DMS53 treated with DMSO at 0.1 percent for 48 hours (cell line): ENCODE measurements around the gene MMP12.
A peak's percentile ranks its signal among the peaks of the same experiment; 100 is the strongest.

Experiments used
- DNase-seq: peaks from one replicate; lab custom pipeline; 2025; ENCODE audit not compliant: unreplicated experiment; lab: John Stamatoyannopoulos, UW

MMP12 gene

GRCh38 chr11:102850973-102851745, 23.6 kb downstream of the MMP12 start:
- no peak for DNase-seq

DNA sequence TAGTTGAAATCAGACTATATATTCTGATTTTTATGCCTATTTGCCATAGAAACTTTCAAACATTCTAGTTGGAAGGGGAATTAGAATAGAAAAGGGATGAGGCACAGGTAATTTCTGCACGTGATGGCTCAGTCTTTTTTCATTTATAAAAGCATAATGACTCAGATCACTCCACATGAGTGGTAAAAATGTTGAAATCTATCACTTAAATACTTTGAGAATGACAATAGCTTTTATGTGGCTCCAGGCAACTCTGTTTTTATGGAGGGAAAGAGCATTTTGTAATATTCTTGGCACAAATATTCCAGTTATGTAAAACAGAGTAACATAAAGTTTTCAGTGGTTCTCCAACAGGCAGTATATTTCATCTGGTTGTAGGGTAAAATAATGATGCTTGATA, 25.5 kb downstream of the MMP12 start:
- DNase-seq: no peak

- DNase-seq: no peak
These were observed 28.5 kb downstream of the MMP12 start for GRCh38 chr11:102846292-102846691.

DNA sequence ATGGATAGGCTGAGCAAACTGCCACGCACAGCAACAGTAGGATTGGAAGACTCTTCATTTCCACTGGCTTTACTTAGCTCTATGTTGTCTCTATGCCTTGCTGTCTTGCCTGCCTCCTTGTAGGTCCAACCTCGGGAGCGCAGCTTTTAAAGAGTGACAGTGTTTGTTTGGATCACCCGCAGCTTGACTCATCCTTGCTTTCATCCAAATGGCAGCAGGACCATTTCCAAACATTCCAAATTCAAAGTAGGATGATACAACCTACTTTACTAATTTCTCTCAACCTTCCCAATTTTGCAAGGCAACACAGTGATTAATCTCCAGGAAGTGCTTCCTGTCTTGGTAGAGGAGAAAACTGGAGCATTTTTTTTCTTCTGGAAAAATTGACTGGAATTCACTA, 31.3 kb downstream of the MMP12 start, which contains the start of gene MMP3:
Gene MMP3 (minus strand): TSS at position 121 of the 400 bp plus-strand sequence. CDS start 63 bp downstream, at position 58.
- DNase-seq: no peak

DNA sequence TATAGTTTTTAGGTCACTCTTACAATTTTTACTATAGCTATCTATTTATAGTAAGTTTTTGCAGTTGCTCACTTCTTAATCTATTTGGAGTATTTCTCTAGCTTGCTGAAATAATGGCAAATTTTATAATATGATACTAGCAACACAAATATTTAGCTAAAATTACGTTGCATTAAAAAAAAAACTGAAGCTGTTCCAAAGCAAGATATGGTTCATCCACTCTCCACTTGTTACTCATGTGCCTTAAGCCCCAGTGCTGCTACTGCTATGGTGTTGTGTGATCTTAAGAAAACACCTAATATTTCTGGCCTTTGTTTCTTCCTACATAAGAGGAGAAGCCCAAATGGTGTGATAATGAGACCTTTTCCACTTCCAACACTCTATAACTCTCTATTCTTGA, 31.9 kb downstream of the MMP12 start:
- DNase-seq: no peak

GRCh38 chr11:102840018-102840417, 34.8 kb downstream of the MMP12 start:
- no peak for DNase-seq

GRCh38 chr11:102837646-102838045, 37.1 kb downstream of the MMP12 start:
- DNase-seq: no peak

DNA sequence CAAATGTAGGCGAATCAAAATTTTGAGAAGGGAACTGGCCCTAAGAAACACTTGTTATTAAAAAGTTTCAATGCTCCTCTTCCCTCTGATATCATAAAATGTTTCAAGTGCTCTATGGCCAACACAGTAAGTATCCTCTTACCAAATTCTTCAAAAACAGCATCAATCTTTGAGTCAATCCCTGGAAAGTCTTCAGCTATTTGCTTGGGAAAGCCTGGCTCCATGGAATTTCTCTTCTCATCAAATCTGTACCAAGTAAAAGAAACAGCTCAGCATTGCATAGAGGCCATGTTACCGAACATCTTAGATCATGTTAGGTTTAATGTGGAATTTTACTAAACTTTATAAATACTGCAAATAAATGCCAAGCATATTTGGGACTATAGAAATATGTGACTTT, 37.6 kb downstream of the MMP12 start:
- DNase-seq: no peak

DNA sequence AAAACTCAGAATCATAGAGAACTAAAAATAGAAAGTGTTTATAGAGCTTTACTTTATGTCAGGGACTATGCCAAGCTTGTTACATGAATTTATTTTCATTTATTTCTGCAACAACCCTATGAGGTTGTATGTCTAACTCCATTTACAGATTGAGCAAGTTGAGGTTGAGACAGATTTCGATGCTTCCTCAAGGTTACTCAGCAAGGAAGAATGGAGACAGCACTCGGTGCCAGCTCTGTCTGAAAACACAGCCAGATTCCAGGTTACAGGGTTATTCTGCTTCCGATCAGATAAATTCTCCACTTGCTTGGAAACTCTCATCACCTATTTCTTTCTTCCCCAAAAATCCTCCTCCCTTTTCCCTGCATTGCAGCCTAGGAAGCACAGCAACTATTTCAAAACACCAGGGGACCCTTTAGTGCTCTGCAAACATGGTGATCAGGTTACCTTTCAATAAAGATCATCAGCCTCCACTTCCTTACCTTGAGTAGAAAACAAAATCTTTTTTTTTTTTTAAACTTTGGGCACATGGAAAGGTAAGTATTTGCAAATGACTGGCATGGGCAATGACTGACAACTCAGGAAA, 38.4 kb downstream of the MMP12 start:
- DNase-seq: no peak

- no peak for DNase-seq
These were observed 41.1 kb downstream of the MMP12 start for GRCh38 chr11:102833731-102834130.

- no peak for DNase-seq
These were observed 42.2 kb downstream of the MMP12 start for GRCh38 chr11:102832612-102833011.

DNA sequence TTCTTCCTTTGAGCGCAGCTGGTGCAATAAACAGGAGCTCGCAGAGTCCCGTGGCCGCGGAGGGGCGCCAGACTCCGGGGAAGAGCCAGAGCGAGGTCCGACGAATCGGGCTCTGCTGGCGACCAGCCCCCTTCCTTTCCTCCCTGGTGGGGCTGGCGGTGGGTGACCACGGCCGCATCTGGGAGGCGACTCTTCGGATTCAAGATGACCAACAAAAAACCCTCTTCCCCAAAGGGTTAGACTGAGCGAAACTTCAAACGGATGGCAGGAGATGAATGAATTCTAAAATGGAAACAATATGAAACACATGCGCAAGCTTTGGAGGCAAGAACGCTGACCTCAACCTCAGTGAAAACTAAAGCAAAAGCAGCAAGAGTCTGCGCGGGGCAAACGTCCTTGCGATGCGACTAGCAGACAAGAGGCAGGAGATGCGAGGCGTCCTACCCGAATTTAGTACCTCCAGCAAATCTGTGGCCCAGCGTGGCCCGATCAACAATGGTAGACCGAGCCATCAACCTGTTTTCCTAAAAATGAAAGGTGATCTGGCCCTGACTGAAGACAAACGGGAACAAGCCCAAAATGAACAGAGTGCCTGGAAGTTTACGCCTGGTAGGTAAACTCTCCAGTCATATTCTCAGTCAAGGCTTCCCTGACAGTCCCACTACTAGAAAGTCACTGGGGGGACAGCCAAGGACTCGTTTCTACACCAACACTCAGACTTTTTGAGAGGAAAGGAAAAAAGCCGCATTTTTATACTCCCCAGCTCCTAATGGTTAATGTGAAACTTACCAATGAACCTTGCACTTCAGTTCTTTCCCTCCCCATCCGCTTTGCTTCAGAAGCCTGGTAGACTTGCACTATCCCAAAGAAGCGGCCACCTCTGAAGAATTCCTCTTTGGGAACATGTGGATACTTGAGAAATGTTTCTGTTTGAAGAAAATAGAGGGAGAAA, 43.0 kb downstream of the MMP12 start:
- DNase-seq: peak; percentile 23

GRCh38 chr11:102831128-102831488, 43.7 kb downstream of the MMP12 start:
- no peak for DNase-seq

GRCh38 chr11:102830001-102830727, 44.6 kb downstream of the MMP12 start:
- DNase-seq: no peak

- no peak for DNase-seq
These were observed 45.3 kb downstream of the MMP12 start for GRCh38 chr11:102829316-102830000.

DNA sequence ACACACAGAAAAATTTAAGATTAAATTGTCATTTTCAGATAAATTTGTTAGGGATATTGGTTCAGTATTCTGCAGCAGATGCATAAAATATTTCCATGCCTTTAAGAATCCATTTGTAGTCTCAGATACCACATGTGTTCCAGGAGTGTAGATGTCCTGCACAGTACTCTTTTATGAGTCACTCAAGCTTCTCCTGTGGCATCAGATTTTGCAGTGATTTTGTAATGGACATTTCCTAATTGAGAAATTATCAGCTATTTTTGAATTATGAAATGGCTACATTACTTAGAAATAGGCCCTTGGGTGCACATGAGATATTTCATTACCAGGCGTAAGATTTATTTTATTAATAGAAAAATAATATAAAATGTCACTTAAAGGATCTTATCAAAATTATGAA, 50.2 kb downstream of the MMP12 start:
- DNase-seq: no peak

DNA sequence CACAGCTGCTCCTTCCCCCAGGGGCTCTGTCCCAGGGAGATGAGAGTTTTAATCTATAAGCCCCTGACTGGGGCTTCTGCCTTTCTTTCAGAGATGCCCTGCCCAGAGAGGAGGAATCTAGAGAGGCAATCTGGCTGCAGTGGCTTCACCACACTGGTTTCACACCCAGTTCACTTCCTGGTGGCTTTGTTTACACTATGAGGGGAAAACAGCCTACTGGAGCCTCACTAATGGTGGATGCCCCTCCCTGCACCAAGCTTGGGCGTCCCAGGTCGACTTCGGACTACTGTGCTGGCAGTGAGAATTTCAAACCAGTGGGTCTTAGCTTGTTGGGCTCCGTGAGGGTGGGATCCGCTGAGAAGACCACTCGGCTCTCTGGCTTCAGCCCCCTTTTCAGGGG, 55.3 kb downstream of the MMP12 start:
- no peak for DNase-seq

DNA sequence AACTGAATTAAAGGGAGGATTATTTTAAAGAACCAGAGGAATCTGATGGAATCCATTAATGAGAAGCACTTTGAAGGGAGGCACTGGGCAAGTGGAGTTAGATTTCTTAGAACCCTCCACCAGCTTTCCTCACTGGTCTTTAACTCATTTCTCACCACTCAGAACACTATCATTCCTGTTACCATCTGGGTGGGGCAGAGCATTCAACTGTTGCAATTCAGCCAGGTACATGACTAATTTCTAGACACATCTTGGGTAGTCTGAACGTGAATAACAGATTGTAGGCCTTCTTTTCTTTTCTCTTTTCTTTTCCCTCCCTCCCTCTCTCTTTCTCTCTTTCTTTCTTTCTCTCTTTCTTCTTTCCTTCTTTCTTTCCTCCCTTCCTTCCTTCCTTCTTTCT, 61.3 kb downstream of the MMP12 start:
- no peak for DNase-seq
